Measurements from ENCODE around the gene CLEC20A.

CLEC20A gene

DNA sequence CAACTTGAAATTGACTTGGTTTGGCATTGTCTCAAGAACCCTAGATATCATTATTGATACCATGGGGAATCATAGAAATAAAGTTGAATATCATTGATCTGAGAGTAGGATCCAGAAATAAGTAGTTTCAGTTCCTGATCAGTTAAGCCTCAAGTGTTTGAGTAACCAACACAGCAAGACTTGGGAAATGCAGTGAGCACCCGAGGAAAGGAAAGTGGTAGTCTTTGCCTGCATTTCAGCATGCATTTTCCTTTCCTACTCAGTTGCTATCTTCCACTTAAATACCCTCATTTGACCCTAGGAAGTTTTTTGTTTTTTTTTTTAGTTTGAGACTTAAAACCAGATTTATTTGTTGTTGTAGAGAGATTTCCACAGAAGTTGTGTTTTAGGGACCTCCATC, 18.9 kb downstream of the CLEC20A start:
- no peaks in the 10 kb centered on the region for H3F3A ChIP-seq (ENCODE audit: low read depth)
- no peak overlapping the region for H3K4me2 ChIP-seq (ENCODE audit: low read depth, low read length, poor library complexity, severe bottlenecking)
- no peak for TF ChIP-seq EZH2phosphoT487 (IDR thresholded peaks at IDR 0.05; ENCODE audit: borderline replicate concordance)
- TF ChIP-seq, protein P1, sequence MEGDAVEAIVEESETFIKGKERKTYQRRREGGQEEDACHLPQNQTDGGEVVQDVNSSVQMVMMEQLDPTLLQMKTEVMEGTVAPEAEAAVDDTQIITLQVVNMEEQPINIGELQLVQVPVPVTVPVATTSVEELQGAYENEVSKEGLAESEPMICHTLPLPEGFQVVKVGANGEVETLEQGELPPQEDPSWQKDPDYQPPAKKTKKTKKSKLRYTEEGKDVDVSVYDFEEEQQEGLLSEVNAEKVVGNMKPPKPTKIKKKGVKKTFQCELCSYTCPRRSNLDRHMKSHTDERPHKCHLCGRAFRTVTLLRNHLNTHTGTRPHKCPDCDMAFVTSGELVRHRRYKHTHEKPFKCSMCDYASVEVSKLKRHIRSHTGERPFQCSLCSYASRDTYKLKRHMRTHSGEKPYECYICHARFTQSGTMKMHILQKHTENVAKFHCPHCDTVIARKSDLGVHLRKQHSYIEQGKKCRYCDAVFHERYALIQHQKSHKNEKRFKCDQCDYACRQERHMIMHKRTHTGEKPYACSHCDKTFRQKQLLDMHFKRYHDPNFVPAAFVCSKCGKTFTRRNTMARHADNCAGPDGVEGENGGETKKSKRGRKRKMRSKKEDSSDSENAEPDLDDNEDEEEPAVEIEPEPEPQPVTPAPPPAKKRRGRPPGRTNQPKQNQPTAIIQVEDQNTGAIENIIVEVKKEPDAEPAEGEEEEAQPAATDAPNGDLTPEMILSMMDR (conservative IDR thresholded peaks at IDR 0.05; ENCODE audit: low read length): no peak
- H3K9me2 ChIP-seq (replicated peaks; ENCODE audit: low read depth, low read length): no peaks in the 10 kb centered on the region
- H2AFZ ChIP-seq (ENCODE audit: low read length): no peak overlapping the region
- H3K27me3 ChIP-seq (ENCODE audit: insufficient read depth, low read length, poor library complexity, severe bottlenecking): no peaks in the 10 kb centered on the region
- no peaks in the 10 kb centered on the region for H3K36me3 ChIP-seq (ENCODE audit: insufficient read depth, low read length)
- H3K4me3 ChIP-seq (ENCODE audit: low read length, poor library complexity, severe bottlenecking): no peak overlapping the region
- H4K20me1 ChIP-seq (ENCODE audit: insufficient read depth, low read length, poor library complexity, severe bottlenecking): no peaks in the 10 kb centered on the region
- no peaks in the 10 kb centered on the region for H3K9me3 ChIP-seq (ENCODE audit: insufficient read depth, low read depth, low read length)
- H3K9ac ChIP-seq (ENCODE audit: low read depth, low read length, poor library complexity, severe bottlenecking): no peak overlapping the region
- H3K79me2 ChIP-seq (ENCODE audit: insufficient read depth, low read length): no peaks in the 10 kb centered on the region
- H3K4me1 ChIP-seq (ENCODE audit: insufficient read depth, low read length, poor library complexity, severe bottlenecking): no peaks in the 10 kb centered on the region

DNA sequence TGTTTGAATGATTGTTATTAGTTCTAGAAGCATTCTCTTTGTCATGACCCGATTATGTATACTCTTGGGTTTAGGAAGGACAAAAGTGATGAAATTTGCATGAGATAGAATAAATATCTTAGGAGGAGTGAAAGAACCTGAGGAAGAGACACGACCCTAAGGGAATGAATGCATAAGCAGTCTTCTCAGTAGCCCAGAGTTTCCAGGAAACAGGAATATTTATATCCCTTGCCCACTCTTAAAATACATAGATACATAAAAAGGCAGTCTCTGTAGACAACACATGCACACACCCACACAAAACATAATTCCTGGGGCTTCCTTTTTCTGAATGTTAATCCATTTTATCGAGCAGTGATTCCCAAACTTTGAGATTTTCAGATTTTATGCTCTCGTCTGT, 19.4 kb downstream of the CLEC20A start:
- no peaks in the 10 kb centered on the region for H3K36me3 ChIP-seq (ENCODE audit: insufficient read depth, low read length)
- H2AFZ ChIP-seq (ENCODE audit: low read length): no peak overlapping the region
- H3K79me2 ChIP-seq (ENCODE audit: insufficient read depth, low read length): no peaks in the 10 kb centered on the region
- no peaks in the 10 kb centered on the region for H3K27me3 ChIP-seq (ENCODE audit: insufficient read depth, low read length, poor library complexity, severe bottlenecking)
- H3K4me1 ChIP-seq (ENCODE audit: insufficient read depth, low read length, poor library complexity, severe bottlenecking): no peaks in the 10 kb centered on the region
- H4K20me1 ChIP-seq (ENCODE audit: insufficient read depth, low read length, poor library complexity, severe bottlenecking): no peaks in the 10 kb centered on the region
- H3K9ac ChIP-seq (ENCODE audit: low read depth, low read length, poor library complexity, severe bottlenecking): no peak overlapping the region
- no peak overlapping the region for H3K4me3 ChIP-seq (ENCODE audit: low read length, poor library complexity, severe bottlenecking)
- TF ChIP-seq, protein P1 (conservative IDR thresholded peaks at IDR 0.05; ENCODE audit: low read length): no peak
- no peaks in the 10 kb centered on the region for H3K9me2 ChIP-seq (replicated peaks; ENCODE audit: low read depth, low read length)
- H3K4me2 ChIP-seq (ENCODE audit: low read depth, low read length, poor library complexity, severe bottlenecking): no peak overlapping the region
- H3F3A ChIP-seq (ENCODE audit: low read depth): no peaks in the 10 kb centered on the region
- no peaks in the 10 kb centered on the region for H3K9me3 ChIP-seq (ENCODE audit: insufficient read depth, low read depth, low read length)

DNA sequence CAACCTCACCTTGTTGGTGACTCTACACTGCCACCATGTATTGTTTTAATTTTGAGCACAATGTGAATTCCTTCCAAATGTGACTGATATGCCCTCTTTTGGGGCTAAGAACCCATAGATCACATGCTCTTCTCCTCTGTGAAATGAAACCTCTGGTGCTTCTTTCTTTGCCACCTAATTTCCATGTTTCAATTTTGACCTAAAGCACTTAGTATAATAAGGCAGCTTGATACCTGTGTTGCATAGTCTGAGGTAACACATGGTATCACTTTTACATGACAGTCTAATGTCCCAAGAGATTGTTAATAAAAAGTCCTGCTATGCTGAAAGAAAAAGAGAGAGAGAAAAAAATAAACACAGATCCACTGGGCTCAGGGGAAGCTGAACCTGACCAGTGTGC, 24.2 kb downstream of the CLEC20A start:
- H3K9ac ChIP-seq (ENCODE audit: low read depth, low read length, poor library complexity, severe bottlenecking): no peak overlapping the region

More for the DNA sequence above, 24.2 kb downstream of the CLEC20A start:
- Histone ChIP-seq H3K79me2 (ENCODE audit: insufficient read depth, low read length) (no peaks in the 10 kb centered on the region), H3F3A (ENCODE audit: low read depth) (no peaks in the 10 kb centered on the region), H3K4me3 (ENCODE audit: low read length, poor library complexity, severe bottlenecking) (no peak overlapping the region), H3K27me3 (ENCODE audit: insufficient read depth, low read length, poor library complexity, severe bottlenecking) (no peaks in the 10 kb centered on the region), H3K9me3 (ENCODE audit: insufficient read depth, low read depth, low read length) (no peaks in the 10 kb centered on the region), H2AFZ (ENCODE audit: low read length) (peak overlapping the region; percentile 22; the same call in 1 of the 2 replicates), H3K36me3 (ENCODE audit: insufficient read depth, low read length) (no peaks in the 10 kb centered on the region), H4K20me1 (ENCODE audit: insufficient read depth, low read length, poor library complexity, severe bottlenecking) (no peaks in the 10 kb centered on the region), H3K4me2 (ENCODE audit: low read depth, low read length, poor library complexity, severe bottlenecking) (peak overlapping the region; percentile 44), H3K9me2 (replicated peaks; ENCODE audit: low read depth, low read length) (no peaks in the 10 kb centered on the region), H3K4me1 (ENCODE audit: insufficient read depth, low read length, poor library complexity, severe bottlenecking) (no peaks in the 10 kb centered on the region)
- TF ChIP-seq EZH2phosphoT487 (IDR thresholded peaks at IDR 0.05; ENCODE audit: borderline replicate concordance): no peak
- TF ChIP-seq, protein P1 (conservative IDR thresholded peaks at IDR 0.05; ENCODE audit: low read length): no peak
